MM.1S (cell line): ENCODE measurements around the gene POLRMT.

Source experiments
- DNase-seq: peaks from one replicate; pipeline ENCODE4 v3.0.0-alpha.2; 2015
- H2AFZ ChIP-seq: fragments of 300-600 bp; sonication (generic); 2 replicates; pipeline ENCODE4 v1.6.0; 2016; ENCODE audit warnings: antibody characterized with exemption, low read length
- H3F3A ChIP-seq: fragments of 300-600 bp; sonication (generic); 2 replicates; pipeline ENCODE4 v1.6.1; 2016; ENCODE audit warnings: mild to moderate bottlenecking, antibody characterized with exemption, low read length, moderate library complexity, mixed read lengths; ENCODE audit not compliant: insufficient read depth
- H3K27ac ChIP-seq: fragments of 300-600 bp; sonication (generic); 2 replicates; pipeline ENCODE4 v1.5.1; 2016; ENCODE audit warnings: mild to moderate bottlenecking, low read length
- H3K27me3 ChIP-seq: fragments of 300-600 bp; sonication (generic); replicated peaks from 2 replicates; pipeline ENCODE4 v1.6.0; 2016; ENCODE audit warnings: low read length; ENCODE audit not compliant: insufficient read depth
- H3K36me3 ChIP-seq: fragments of 300-600 bp; sonication (generic); replicated peaks from 2 replicates; pipeline ENCODE4 v1.6.1; 2016; ENCODE audit warnings: mild to moderate bottlenecking, low read length, mixed read lengths; ENCODE audit not compliant: insufficient read depth
- H3K4me1 ChIP-seq: fragments of 300-600 bp; sonication (generic); 2 replicates; pipeline ENCODE4 v1.6.1; 2016; ENCODE audit warnings: low read length, mixed read lengths
- H3K4me2 ChIP-seq: fragments of 300-600 bp; sonication (generic); 2 replicates; pipeline ENCODE4 v1.6.0; 2016; ENCODE audit warnings: low read depth, low read length
- H3K4me3 ChIP-seq: fragments of 300-600 bp; sonication (generic); 2 replicates; pipeline ENCODE4 v1.5.1; 2016; ENCODE audit warnings: low read length, mixed read lengths
- H3K79me2 ChIP-seq: fragments of 300-600 bp; sonication (generic); 2 replicates; pipeline ENCODE4 v1.6.1; 2016; ENCODE audit warnings: mixed run types, low read length, mixed read lengths
- H3K9ac ChIP-seq: fragments of 300-600 bp; sonication (generic); 2 replicates; pipeline ENCODE4 v1.6.1; 2016; ENCODE audit warnings: low read length, mixed read lengths
- H3K9me2 ChIP-seq: fragments of 300-600 bp; sonication (generic); replicated peaks from 2 replicates; pipeline ENCODE4 v1.6.1; 2016; ENCODE audit warnings: mild to moderate bottlenecking, low read length, mixed read lengths; ENCODE audit not compliant: insufficient read depth
- H3K9me3 ChIP-seq: fragments of 300-600 bp; sonication (generic); replicated peaks from 2 replicates; pipeline ENCODE4 v1.6.1; 2016; ENCODE audit warnings: mild to moderate bottlenecking, low read length, mixed read lengths; ENCODE audit not compliant: insufficient read depth
- H4K20me1 ChIP-seq: fragments of 300-600 bp; sonication (generic); 2 replicates; pipeline ENCODE4 v1.6.1; 2016; ENCODE audit warnings: mild to moderate bottlenecking, low read length, moderate library complexity, mixed read lengths; ENCODE audit not compliant: insufficient read depth
- EZH2 ChIP-seq: fragments of 300-600 bp; sonication (generic); optimal IDR thresholded peaks from 2 replicates; pipeline ENCODE3; 2017; ENCODE audit warnings: low read depth, mild to moderate bottlenecking, antibody characterized with exemption, low read length, mixed read lengths
- EZH2phosphoT487 ChIP-seq: fragments of 300-600 bp; sonication (generic); IDR thresholded peaks from 2 replicates; pipeline ENCODE4 v1.6.1; 2018; ENCODE audit warnings: antibody characterized with exemption, low read length
- TF ChIP-seq, protein P1 (sequence below): fragments of 300-600 bp; sonication (generic); IDR thresholded peaks from 2 replicates; pipeline ENCODE4 v1.5.1; 2016; ENCODE audit warnings: antibody characterized with exemption, low read length, mixed read lengths

Gene POLRMT

GRCh38 chr19:571566-571974 lies 61.8 kb downstream of the POLRMT start:
- H3K27me3 ChIP-seq: no peaks in the 10 kb centered on the region
- H3F3A ChIP-seq: peaks cover 14% of the 10 kb centered on the region
- peak; percentile 68 for DNase-seq
- no peaks in the 10 kb centered on the region for H3K36me3 ChIP-seq
- H4K20me1 ChIP-seq: peaks cover 15% of the 10 kb centered on the region
- no peak for TF ChIP-seq EZH2phosphoT487
- TF ChIP-seq, protein P1, sequence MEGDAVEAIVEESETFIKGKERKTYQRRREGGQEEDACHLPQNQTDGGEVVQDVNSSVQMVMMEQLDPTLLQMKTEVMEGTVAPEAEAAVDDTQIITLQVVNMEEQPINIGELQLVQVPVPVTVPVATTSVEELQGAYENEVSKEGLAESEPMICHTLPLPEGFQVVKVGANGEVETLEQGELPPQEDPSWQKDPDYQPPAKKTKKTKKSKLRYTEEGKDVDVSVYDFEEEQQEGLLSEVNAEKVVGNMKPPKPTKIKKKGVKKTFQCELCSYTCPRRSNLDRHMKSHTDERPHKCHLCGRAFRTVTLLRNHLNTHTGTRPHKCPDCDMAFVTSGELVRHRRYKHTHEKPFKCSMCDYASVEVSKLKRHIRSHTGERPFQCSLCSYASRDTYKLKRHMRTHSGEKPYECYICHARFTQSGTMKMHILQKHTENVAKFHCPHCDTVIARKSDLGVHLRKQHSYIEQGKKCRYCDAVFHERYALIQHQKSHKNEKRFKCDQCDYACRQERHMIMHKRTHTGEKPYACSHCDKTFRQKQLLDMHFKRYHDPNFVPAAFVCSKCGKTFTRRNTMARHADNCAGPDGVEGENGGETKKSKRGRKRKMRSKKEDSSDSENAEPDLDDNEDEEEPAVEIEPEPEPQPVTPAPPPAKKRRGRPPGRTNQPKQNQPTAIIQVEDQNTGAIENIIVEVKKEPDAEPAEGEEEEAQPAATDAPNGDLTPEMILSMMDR: no peak
- no peaks in the 10 kb centered on the region for H3K9me3 ChIP-seq
- no peaks in the 10 kb centered on the region for H3K9me2 ChIP-seq
- peaks cover 41% of the 10 kb centered on the region for H3K79me2 ChIP-seq
- peak overlapping the region; percentile 77 for H3K4me3 ChIP-seq
- H3K4me1 ChIP-seq: peaks cover 8% of the 10 kb centered on the region; the same call in 1 of the 2 replicates
- peak overlapping the region; percentile 88 for H2AFZ ChIP-seq
- H3K4me2 ChIP-seq: peak overlapping the region; percentile 96
- peak overlapping the region; percentile 87 for H3K27ac ChIP-seq
- peak overlapping the region; percentile 70 for H3K9ac ChIP-seq

GRCh38 chr19:570937-571565 lies 62.3 kb downstream of the POLRMT start:
- H3K9me3 ChIP-seq: no peaks in the 10 kb centered on the region
- H3K4me1 ChIP-seq: peaks cover 8% of the 10 kb centered on the region; the same call in 1 of the 2 replicates
- H3K9me2 ChIP-seq: no peaks in the 10 kb centered on the region
- H3F3A ChIP-seq: peaks cover 14% of the 10 kb centered on the region
- peaks cover 13% of the 10 kb centered on the region for H4K20me1 ChIP-seq
- no peaks in the 10 kb centered on the region for H3K27me3 ChIP-seq
- H3K27ac ChIP-seq: peak overlapping the region; percentile 87
- peak overlapping the region; percentile 96 for H3K4me2 ChIP-seq
- H3K9ac ChIP-seq: peak overlapping the region; percentile 70
- H2AFZ ChIP-seq: peak overlapping the region; percentile 88
- TF ChIP-seq, protein P1: no peak
- TF ChIP-seq EZH2phosphoT487 (no peak), EZH2 (no peak)
- peaks cover 36% of the 10 kb centered on the region for H3K79me2 ChIP-seq
- peak; percentile 64 for DNase-seq
- no peaks in the 10 kb centered on the region for H3K36me3 ChIP-seq
- peak overlapping the region; percentile 77 for H3K4me3 ChIP-seq

GRCh38 chr19:570251-570686 lies 63.1 kb downstream of the POLRMT start:
- Histone ChIP-seq H3K9me2 (no peaks in the 10 kb centered on the region), H3K79me2 (peaks cover 29% of the 10 kb centered on the region), H3K9me3 (no peaks in the 10 kb centered on the region), H3K27ac (no peak overlapping the region), H3K4me1 (peaks cover 8% of the 10 kb centered on the region; the same call in 1 of the 2 replicates), H2AFZ (no peak overlapping the region), H3K4me2 (no peak overlapping the region), H3F3A (peaks cover 14% of the 10 kb centered on the region), H3K9ac (no peak overlapping the region), H3K36me3 (no peaks in the 10 kb centered on the region), H4K20me1 (peaks cover 8% of the 10 kb centered on the region), H3K4me3 (no peak overlapping the region), H3K27me3 (no peaks in the 10 kb centered on the region)
- TF ChIP-seq EZH2: no peak
- TF ChIP-seq, protein P1: no peak
- no peak for TF ChIP-seq EZH2phosphoT487
- DNase-seq: no peak
